AG04450 (cell line): Measurements from ENCODE around the gene ELFN1. TPM values are rescaled to one million over a fixed set of nuclear protein-coding genes. Genes with fewer than 3 reads are reported as not detected.

ENCODE experiments used
- CTCF ChIA-PET: fragments of 300-600, 350-600 bp; formaldehyde crosslinking; extraction: SDS; loops from one replicate; lab custom pipeline; 2022; ENCODE audit warnings: antibody characterized with exemption, inconsistent platforms; lab: Charles Lee
- POLR2A ChIA-PET: fragments of 350-600 bp; formaldehyde crosslinking; extraction: SDS; loops from one replicate; lab custom pipeline; 2021; ENCODE audit warnings: antibody characterized with exemption, inconsistent platforms; lab: Yijun Ruan, JAX
- DNase-seq: peaks from one replicate; pipeline ENCODE4 v3.0.0-alpha.2; 2011; ENCODE audit warnings: low read depth, low spot score
- H3K27ac ChIP-seq: one replicate; pipeline ENCODE4 v1.5.1; 2012; ENCODE audit warnings: low read depth, low read length, control low read depth
- H3K27me3 ChIP-seq: one replicate; pipeline ENCODE4 v1.6.0; 2012; ENCODE audit warnings: low read length; ENCODE audit not compliant: control insufficient read depth, insufficient read depth
- H3K4me3 ChIP-seq: 2 replicates; pipeline ENCODE4 v1.5.1; 2011; ENCODE audit warnings: mild to moderate bottlenecking, low read depth, low read length, control low read depth
- H3K9me3 ChIP-seq: 2 replicates; pipeline ENCODE4 v1.5.1; 2012; ENCODE audit warnings: low read length; ENCODE audit not compliant: control insufficient read depth, insufficient read depth
- polyA plus RNA-seq: library from polyadenylated mRNA; depleted of rRNA; stranded (reverse); fragments of >200 nt; gene quantifications from 2 replicates; pipeline ENCODE4 v1.2.3, GENCODE V29; 2011
- TF ChIP-seq, protein P1 (sequence below): IDR thresholded peaks from 2 replicates; pipeline ENCODE4 v1.5.1; 2011; ENCODE audit warnings: low read depth, low read length, control low read depth, inconsistent platforms

The ELFN1 gene
- polyA plus RNA-seq, 1 experiment, result 0.10 TPM

DNA sequence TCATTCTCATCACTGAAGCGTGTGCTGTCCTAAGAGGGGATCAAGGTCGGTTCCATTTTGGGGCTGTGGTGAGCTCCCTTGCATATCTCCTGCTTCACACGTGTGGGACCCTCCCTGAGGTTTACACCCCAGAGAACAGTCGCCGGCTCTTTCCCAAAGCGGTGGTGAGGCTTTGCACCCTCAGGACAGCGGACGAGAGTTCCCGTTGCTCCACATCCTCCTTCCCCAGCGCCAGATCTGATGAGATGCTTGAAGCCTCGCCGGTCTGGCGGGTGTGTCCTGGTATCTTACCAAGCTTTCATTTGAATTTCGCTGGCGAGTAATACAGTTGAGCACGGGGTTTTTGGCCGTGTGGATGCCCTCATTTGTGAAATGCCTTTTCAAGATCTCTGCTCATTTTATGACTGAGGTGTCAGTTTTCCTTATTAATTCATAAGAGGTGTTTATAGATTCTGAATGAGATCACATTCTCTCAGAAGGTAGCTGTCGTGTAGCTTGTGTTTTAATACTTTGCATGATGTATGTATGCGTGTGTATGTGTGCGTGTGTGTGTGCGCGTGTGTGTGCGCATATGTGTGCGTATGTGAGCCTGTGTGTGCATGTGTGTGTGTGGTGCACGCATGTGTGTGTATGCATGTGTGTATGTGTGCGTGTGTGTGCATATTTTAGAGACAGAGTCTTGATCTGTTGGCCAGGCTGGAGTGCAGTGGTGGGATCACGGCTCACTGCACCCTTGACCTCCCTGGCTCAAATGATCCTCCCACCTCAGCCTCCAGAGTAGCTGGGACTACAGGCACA lies 30.7 kb downstream of the ELFN1 start:
- Histone ChIP-seq H3K4me3 (no peak overlapping the region), H3K27me3 (peaks cover 19% of the 10 kb centered on the region), H3K9me3 (peaks cover 8% of the 10 kb centered on the region), H3K27ac (no peak overlapping the region)
- TF ChIP-seq, protein P1, sequence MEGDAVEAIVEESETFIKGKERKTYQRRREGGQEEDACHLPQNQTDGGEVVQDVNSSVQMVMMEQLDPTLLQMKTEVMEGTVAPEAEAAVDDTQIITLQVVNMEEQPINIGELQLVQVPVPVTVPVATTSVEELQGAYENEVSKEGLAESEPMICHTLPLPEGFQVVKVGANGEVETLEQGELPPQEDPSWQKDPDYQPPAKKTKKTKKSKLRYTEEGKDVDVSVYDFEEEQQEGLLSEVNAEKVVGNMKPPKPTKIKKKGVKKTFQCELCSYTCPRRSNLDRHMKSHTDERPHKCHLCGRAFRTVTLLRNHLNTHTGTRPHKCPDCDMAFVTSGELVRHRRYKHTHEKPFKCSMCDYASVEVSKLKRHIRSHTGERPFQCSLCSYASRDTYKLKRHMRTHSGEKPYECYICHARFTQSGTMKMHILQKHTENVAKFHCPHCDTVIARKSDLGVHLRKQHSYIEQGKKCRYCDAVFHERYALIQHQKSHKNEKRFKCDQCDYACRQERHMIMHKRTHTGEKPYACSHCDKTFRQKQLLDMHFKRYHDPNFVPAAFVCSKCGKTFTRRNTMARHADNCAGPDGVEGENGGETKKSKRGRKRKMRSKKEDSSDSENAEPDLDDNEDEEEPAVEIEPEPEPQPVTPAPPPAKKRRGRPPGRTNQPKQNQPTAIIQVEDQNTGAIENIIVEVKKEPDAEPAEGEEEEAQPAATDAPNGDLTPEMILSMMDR, result no peak
- POLR2A ChIA-PET, result no interaction called here
- CTCF ChIA-PET, result no interaction called here
- DNase-seq, result no peak

DNA sequence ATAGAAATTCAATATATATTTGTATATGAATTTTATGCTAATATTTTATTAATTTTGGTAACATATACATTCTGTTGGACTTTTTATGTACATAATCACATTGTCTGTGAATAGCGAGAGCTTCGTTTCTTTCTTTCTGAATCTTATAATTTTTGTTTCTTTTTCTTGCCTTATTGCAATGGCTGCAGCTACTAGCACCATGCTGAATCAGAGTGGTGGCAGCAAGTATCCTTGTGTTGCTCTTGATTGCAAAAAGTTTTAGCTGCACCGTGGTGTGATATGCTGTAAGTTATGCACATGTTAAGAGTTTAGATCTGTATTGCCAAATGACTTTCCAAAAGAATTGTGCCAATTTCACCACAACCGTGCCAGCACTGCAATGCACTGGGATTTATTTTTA lies 32.6 kb downstream of the ELFN1 start:
- TF ChIP-seq, protein P1, result no peak
- ChIA-PET POLR2A (no interaction called here), CTCF (no interaction called here)
- DNase-seq, result no peak
- peaks cover 9% of the 10 kb centered on the region for H3K27me3 ChIP-seq
- no peak overlapping the region for H3K27ac ChIP-seq
- no peak overlapping the region for H3K4me3 ChIP-seq
- H3K9me3 ChIP-seq, result peaks cover 8% of the 10 kb centered on the region

DNA sequence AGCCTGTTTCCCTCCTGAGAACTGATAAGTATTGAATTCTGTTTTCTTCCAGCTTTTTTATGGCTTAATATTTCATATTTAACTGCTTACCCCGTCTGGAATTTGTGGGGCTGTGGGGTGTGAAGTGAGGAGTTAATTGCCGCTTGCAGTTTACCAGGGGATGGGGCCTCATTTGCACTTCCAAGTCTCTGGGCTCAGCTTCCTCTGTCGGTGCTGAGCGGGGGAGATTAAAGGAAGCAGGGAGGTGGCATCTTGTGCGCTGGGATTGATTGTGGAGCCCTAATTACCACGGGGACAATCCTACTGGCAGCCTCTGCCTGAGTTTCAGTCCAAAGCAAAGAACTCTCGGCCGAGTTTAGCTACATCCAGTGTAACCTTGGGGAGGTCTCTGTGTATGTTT lies 33.4 kb downstream of the ELFN1 start:
- ChIA-PET POLR2A (no interaction called here), CTCF (no interaction called here)
- TF ChIP-seq, protein P1, result no peak
- no peak overlapping the region for H3K4me3 ChIP-seq
- no peak for DNase-seq
- no peak overlapping the region for H3K27ac ChIP-seq
- peaks cover 3% of the 10 kb centered on the region for H3K27me3 ChIP-seq
- peaks cover 8% of the 10 kb centered on the region for H3K9me3 ChIP-seq

DNA sequence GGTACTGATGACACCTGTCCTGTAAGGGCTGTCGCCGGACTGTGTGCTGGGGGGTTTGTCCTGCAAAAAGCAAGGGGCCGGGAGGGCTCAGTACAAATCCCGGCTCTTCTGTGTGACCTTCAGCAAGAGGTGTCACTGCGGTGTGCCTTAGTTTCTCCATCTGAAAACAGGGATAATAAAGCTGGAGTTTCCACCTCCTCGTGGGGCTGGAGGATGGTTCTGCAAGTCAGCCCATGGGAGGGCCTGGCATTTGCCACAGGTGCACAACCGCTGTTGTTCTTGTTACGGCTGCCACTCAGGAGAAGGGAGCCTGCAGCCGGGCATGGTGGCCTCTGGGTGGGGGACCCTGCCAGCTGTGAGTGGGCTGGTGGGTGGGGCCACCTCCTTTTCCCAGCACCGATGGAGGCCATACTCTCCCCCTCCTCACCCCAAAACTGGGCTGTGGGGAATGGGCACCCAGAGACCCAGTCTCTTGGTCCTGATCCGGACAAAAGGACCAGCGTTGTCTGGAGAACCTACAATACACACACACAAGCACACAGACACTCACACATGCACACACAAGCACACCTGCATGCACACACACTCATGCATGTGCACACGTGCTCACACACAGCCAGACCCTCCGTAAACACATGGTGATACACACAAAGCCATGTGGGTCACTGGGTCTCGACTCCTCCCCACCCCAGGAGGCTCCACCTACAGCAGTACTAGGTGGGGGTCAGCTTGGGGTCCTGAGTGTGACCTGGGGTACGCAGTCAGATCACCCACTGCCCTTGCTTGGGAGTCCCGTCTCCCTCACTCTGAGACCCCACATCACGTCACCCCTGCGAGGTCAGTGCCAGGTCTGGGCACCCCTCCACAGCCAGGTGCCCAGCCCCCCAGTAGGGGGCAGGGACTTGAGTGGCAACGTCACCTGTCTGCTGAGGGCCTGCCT lies 34.1 kb downstream of the ELFN1 start:
- no peak overlapping the region for H3K4me3 ChIP-seq
- peaks cover 12% of the 10 kb centered on the region for H3K9me3 ChIP-seq
- ChIA-PET CTCF (no interaction called here), POLR2A (no interaction called here)
- no peaks in the 10 kb centered on the region for H3K27me3 ChIP-seq
- no peak for DNase-seq
- TF ChIP-seq, protein P1, result no peak
- H3K27ac ChIP-seq, result no peak overlapping the region
